ENCODE results near the gene XIRP1.
"Not testable (repeated sequence)": the region's sequence is repeated elsewhere in the genome, so short reads cannot be mapped to it uniquely, and the experiment has no call there.

Gene XIRP1

GRCh38 chr3:39185959-39186691 is 6.3 kb downstream of the XIRP1 start:
- no peak for DNase-seq

- DNase-seq = no peak
Observed at GRCh38 chr3:39185326-39185958, 7.0 kb downstream of the XIRP1 start.

- DNase-seq = no peak
Observed at GRCh38 chr3:39184968-39185285, 7.5 kb downstream of the XIRP1 start.

GRCh38 chr3:39184081-39184967 is 8.1 kb downstream of the XIRP1 start:
- DNase-seq = no peak

- peak; percentile 8 for DNase-seq
Observed at GRCh38 chr3:39183211-39184080, 8.9 kb downstream of the XIRP1 start.

GRCh38 chr3:39181408-39182335 is 10.7 kb downstream of the XIRP1 start:
- peak; percentile 1 for DNase-seq

- DNase-seq = peak; percentile 82
Observed at GRCh38 chr3:39180546-39181346, 11.6 kb downstream of the XIRP1 start.

- DNase-seq = peak; percentile 2
Observed at GRCh38 chr3:39180183-39180545, 12.2 kb downstream of the XIRP1 start.

GRCh38 chr3:39178553-39178952 is 13.8 kb downstream of the XIRP1 start:
- peak; percentile 0 for DNase-seq

GRCh38 chr3:39177708-39178332 is 14.6 kb downstream of the XIRP1 start:
- peak; percentile 71 for DNase-seq

- no peak for DNase-seq
Observed at GRCh38 chr3:39176025-39176714, 16.2 kb downstream of the XIRP1 start.

- DNase-seq = no peak
Observed at GRCh38 chr3:39173318-39174125, 18.9 kb downstream of the XIRP1 start.

- no peak for DNase-seq
Observed at GRCh38 chr3:39171860-39172259, 20.5 kb downstream of the XIRP1 start.

- DNase-seq = not testable (repeated sequence)
Observed at GRCh38 chr3:39170877-39171276, 21.5 kb downstream of the XIRP1 start.

GRCh38 chr3:39170461-39170860 is 21.9 kb downstream of the XIRP1 start:
- DNase-seq = no peak

- DNase-seq = no peak
Observed at GRCh38 chr3:39169712-39170111, 22.7 kb downstream of the XIRP1 start.

GRCh38 chr3:39168156-39168780 is 24.1 kb downstream of the XIRP1 start:
- DNase-seq = no peak

- no peak for DNase-seq
Observed at GRCh38 chr3:39166932-39167532, 25.4 kb downstream of the XIRP1 start.

All from NCI-H2171 treated with DMSO at 0.1 percent for 48 hours (cell line).